ENCODE results near the gene PKNOX2. TPM values are rescaled to one million over a fixed set of nuclear protein-coding genes. Genes with fewer than 3 reads are reported as not detected.

The PKNOX2 gene
- total RNA-seq, 6 experiments from 2014 or later: 0.09 to 0.31 (median 0.14) TPM

DNA sequence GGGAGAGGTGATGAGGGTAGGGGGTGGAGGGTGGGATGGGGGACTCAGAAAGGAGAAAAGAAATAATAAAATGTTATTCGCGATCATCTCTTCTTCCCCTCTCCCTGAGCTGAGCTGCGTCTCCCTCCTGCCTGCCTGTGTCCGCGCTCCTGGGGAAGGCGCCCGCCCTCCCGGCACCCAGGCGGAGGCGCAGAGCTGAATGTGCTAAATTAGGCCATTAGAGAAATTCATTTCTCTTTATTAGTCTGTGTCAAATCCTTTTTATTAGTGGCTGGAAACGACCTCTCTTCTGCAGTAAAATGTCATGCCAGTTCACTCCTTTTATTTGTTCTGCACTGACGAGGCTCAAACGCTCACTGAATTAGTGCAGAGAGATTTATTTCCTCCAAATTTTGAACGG lies 215.4 kb downstream of the PKNOX2 start:
- no peak overlapping the region for H3K27ac ChIP-seq
- DNase-seq: no peak
- no peaks in the 10 kb centered on the region for H3K36me3 ChIP-seq
- no peak for ATAC-seq
- H3K4me1 ChIP-seq: no peaks in the 10 kb centered on the region
- no peaks in the 10 kb centered on the region for H3K9me3 ChIP-seq
- H3K27me3 ChIP-seq: no peaks in the 10 kb centered on the region
- WGBS (ENCODE audit: insufficient coverage, low coverage, low lambda C conversion rate, missing lambda C conversion rate): 46% methylated on average over 7 of the region's 14 CpGs
- no peak for TF ChIP-seq POLR2A (IDR thresholded peaks at IDR 0.05)
- TF ChIP-seq, protein P1, sequence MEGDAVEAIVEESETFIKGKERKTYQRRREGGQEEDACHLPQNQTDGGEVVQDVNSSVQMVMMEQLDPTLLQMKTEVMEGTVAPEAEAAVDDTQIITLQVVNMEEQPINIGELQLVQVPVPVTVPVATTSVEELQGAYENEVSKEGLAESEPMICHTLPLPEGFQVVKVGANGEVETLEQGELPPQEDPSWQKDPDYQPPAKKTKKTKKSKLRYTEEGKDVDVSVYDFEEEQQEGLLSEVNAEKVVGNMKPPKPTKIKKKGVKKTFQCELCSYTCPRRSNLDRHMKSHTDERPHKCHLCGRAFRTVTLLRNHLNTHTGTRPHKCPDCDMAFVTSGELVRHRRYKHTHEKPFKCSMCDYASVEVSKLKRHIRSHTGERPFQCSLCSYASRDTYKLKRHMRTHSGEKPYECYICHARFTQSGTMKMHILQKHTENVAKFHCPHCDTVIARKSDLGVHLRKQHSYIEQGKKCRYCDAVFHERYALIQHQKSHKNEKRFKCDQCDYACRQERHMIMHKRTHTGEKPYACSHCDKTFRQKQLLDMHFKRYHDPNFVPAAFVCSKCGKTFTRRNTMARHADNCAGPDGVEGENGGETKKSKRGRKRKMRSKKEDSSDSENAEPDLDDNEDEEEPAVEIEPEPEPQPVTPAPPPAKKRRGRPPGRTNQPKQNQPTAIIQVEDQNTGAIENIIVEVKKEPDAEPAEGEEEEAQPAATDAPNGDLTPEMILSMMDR (IDR thresholded peaks at IDR 0.05): no peak
- no peak overlapping the region for H3K4me3 ChIP-seq
- intact Hi-C loops (cut with DNase I): no loop called here

DNA sequence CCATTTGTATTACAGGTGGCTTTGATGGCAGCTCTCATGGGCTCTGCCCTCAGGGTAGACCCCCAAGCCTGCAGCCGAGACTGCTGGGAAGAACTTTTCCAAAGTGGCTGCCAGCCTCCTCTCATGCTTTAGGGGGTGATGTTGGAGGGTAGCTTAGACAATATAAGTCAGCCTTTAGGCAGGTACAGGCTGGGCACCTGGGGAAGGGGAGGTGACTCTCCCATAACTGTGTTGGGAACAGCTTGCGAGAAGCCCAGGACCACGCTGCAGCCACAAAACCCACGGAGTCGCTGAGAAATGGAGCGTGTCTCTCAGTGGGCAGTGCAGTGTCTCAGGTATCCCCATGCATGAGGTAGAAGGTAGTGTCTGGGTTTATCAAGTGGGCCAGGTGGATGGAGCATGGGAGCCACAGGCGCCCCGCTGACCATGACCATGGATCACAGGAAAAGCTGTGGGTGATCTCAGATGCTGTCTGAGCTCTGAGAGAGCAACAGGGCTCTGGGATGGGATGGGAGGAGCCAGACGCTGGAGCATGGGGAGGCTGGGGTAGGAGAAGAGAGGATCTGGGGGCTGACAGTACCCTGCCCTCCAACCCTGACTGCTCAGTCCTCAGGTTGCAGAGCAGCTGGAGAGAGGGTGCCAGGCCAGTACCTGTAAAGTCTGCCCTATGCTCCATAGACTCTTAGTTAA lies 216.3 kb downstream of the PKNOX2 start:
- H3K27me3 ChIP-seq: no peaks in the 10 kb centered on the region
- H3K9me3 ChIP-seq: no peaks in the 10 kb centered on the region
- ATAC-seq: no peak
- TF ChIP-seq POLR2A (IDR thresholded peaks at IDR 0.05): no peak
- TF ChIP-seq, protein P1 (IDR thresholded peaks at IDR 0.05): no peak
- WGBS (ENCODE audit: insufficient coverage, low coverage, low lambda C conversion rate, missing lambda C conversion rate): 69% methylated on average over 4 of the region's 9 CpGs
- no peaks in the 10 kb centered on the region for H3K4me1 ChIP-seq
- no peak overlapping the region for H3K27ac ChIP-seq
- H3K36me3 ChIP-seq: no peaks in the 10 kb centered on the region
- intact Hi-C loops (cut with DNase I): no loop called here
- DNase-seq: no peak
- H3K4me3 ChIP-seq: no peak overlapping the region

- H3K4me3 ChIP-seq: no peak overlapping the region
- no peaks in the 10 kb centered on the region for H3K9me3 ChIP-seq
- H3K27ac ChIP-seq: no peak overlapping the region
- H3K36me3 ChIP-seq: no peaks in the 10 kb centered on the region
- intact Hi-C loops (cut with DNase I): no loop called here
- no peaks in the 10 kb centered on the region for H3K4me1 ChIP-seq
- ATAC-seq (no peak), DNase-seq (no peak)
- TF ChIP-seq, protein P1 (IDR thresholded peaks at IDR 0.05): no peak
- TF ChIP-seq POLR2A (IDR thresholded peaks at IDR 0.05): no peak
- H3K27me3 ChIP-seq: no peaks in the 10 kb centered on the region
- 75% methylated on average over 6 of the region's 7 CpGs for WGBS (ENCODE audit: insufficient coverage, low coverage, low lambda C conversion rate, missing lambda C conversion rate)
Measured at GRCh38 chr11:125381499-125382044, 217.0 kb downstream of the PKNOX2 start.

GRCh38 chr11:125382314-125382791 lies 217.8 kb downstream of the PKNOX2 start:
- no peak for TF ChIP-seq POLR2A (IDR thresholded peaks at IDR 0.05)
- TF ChIP-seq, protein P1 (IDR thresholded peaks at IDR 0.05): no peak
- H3K27ac ChIP-seq: no peak overlapping the region
- no peaks in the 10 kb centered on the region for H3K36me3 ChIP-seq
- no peaks in the 10 kb centered on the region for H3K9me3 ChIP-seq
- ATAC-seq (no peak), DNase-seq (no peak)
- intact Hi-C loops (cut with DNase I): no loop called here
- H3K27me3 ChIP-seq: no peaks in the 10 kb centered on the region
- no peak overlapping the region for H3K4me3 ChIP-seq
- WGBS (ENCODE audit: insufficient coverage, low coverage, low lambda C conversion rate, missing lambda C conversion rate): 73% methylated on average over 12 of the region's 12 CpGs
- H3K4me1 ChIP-seq: no peaks in the 10 kb centered on the region
